LNCAP (cell line): ENCODE measurements around the gene MEF2C.

Experiments
- CTCF ChIP-seq: fragments of 450-650 bp; IDR thresholded peaks from 2 replicates; pipeline ENCODE4 v1.5.1; 2017; ENCODE audit warnings: mild to moderate bottlenecking

The MEF2C gene

GRCh38 chr5:88813244-88813643, 69.7 kb downstream of the MEF2C start:
- no peak for TF ChIP-seq CTCF

- TF ChIP-seq CTCF: no peak
Observed at GRCh38 chr5:88808153-88808552, 74.8 kb downstream of the MEF2C start.

GRCh38 chr5:88807327-88807726, 75.7 kb downstream of the MEF2C start:
- TF ChIP-seq CTCF: no peak

GRCh38 chr5:88806338-88806737, 76.6 kb downstream of the MEF2C start:
- TF ChIP-seq CTCF: no peak

GRCh38 chr5:88805151-88805784, 77.7 kb downstream of the MEF2C start:
- no peak for TF ChIP-seq CTCF

GRCh38 chr5:88804444-88804843, 78.5 kb downstream of the MEF2C start:
- no peak for TF ChIP-seq CTCF

DNA sequence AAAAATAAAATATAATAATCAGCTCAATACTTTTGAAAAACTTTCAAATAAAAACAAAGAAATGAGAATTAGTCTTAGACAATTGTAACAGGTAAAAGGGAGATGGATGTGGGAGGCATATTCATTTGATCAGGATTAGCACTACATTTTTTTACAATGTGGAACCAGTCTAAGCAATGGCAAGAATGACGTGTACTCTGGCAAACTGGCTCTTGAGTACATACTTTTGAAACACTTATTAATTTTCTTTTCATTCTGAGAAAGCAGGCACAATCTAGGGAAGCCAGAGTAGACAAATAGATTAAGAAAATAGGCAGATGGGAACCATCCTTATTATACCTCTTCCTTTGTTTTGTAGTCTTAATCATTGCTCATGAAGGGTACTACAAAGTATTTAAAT, 79.7 kb downstream of the MEF2C start:
- no peak for TF ChIP-seq CTCF

DNA sequence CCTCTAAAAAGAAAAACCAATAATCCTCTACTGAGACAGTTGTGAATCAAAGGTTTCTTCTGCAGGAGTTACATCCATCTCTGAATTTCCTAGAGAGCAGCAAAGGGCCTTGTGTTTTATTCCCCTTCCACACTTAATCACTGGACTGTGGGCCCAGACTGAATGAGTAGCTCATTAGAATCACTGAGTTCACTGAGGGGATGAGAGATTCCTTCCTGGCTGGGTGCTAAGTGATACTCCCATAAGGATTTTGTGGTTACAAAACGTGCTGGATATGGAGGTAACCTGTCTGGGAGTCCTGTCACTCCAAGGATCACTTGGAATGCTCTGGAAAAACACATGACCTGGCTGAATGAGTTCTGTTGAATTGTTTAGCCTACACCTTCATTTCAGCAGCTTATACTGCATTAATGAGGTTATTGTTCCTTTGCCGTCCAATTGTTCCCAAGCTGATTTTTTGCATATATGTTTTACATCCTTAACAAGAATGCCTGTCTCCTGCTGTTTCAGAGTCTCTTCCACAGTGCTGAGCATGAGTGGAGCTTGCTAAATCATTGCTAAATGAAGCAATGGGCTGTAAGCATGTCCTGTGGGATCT, 82.9 kb downstream of the MEF2C start:
- TF ChIP-seq CTCF: no peak
